Type B pancreatic cell (in vitro differentiated cells): ENCODE measurements around the gene TMEM132D. TPM values are rescaled to one million over a fixed set of nuclear protein-coding genes. Genes with fewer than 3 reads are reported as not detected.

Experiments
- DNase-seq: peaks from one replicate; pipeline ENCODE4 v3.0.0; 2021; ENCODE audit warnings: mixed read lengths; ENCODE audit not compliant: unreplicated experiment; ENCODE audit errors: extremely low spot score
- H3K27ac Mint-ChIP-seq: 2 replicates; pipeline ENCODE4 v1.8.0; 2021; ENCODE audit warnings: mild to moderate bottlenecking, mixed read lengths
- H3K27me3 Mint-ChIP-seq: 2 replicates; pipeline ENCODE4 v1.8.0; 2021; ENCODE audit warnings: mixed read lengths
- H3K36me3 Mint-ChIP-seq: 2 replicates; pipeline ENCODE4 v1.8.0; 2021; ENCODE audit warnings: mixed read lengths
- H3K4me1 Mint-ChIP-seq: one replicate; pipeline ENCODE4 v1.8.0; 2021; ENCODE audit warnings: mixed read lengths; ENCODE audit not compliant: unreplicated experiment
- H3K4me3 Mint-ChIP-seq: 2 replicates; pipeline ENCODE4 v1.8.0; 2021; ENCODE audit warnings: mild to moderate bottlenecking, mixed read lengths
- H3K9me3 Mint-ChIP-seq: 2 replicates; pipeline ENCODE4 v1.8.0; 2021; ENCODE audit warnings: mixed read lengths
- total RNA-seq: library from RNA; stranded (reverse); gene quantifications from 2 replicates; pipeline ENCODE4 v1.2.1, GENCODE V29; 2021; ENCODE audit warnings: low replicate concordance
- TF ChIP-seq, protein P1 (sequence below): fragments of 200-600 bp; sonication (generic); conservative IDR thresholded peaks from 2 replicates; pipeline ENCODE4 v1.5.0; 2021; ENCODE audit warnings: antibody characterized with exemption, mild to moderate bottlenecking

The TMEM132D gene
- total RNA-seq, 1 donor from 2014 or later, result 1.8 TPM

DNA sequence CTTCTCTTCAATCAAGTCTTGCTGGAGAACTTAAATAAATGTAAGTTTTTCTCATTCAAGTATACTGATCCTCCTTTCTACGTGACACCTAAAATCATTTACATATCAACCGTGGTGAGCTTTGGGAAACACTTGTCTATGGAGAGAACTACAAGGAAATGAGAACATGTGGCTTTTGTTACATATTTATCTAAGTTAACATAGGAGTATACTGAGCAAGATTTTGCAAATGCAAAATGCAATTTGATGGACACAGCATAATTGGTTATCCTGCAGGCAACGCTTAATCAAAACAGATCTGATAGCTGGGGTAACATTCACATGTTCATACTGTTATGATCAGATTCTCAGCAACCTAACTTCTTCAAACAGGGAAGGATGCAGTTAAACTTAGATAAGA is 376.3 kb downstream of the TMEM132D start:
- DNase-seq, result no peak
- TF ChIP-seq, protein P1, sequence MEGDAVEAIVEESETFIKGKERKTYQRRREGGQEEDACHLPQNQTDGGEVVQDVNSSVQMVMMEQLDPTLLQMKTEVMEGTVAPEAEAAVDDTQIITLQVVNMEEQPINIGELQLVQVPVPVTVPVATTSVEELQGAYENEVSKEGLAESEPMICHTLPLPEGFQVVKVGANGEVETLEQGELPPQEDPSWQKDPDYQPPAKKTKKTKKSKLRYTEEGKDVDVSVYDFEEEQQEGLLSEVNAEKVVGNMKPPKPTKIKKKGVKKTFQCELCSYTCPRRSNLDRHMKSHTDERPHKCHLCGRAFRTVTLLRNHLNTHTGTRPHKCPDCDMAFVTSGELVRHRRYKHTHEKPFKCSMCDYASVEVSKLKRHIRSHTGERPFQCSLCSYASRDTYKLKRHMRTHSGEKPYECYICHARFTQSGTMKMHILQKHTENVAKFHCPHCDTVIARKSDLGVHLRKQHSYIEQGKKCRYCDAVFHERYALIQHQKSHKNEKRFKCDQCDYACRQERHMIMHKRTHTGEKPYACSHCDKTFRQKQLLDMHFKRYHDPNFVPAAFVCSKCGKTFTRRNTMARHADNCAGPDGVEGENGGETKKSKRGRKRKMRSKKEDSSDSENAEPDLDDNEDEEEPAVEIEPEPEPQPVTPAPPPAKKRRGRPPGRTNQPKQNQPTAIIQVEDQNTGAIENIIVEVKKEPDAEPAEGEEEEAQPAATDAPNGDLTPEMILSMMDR, result no peak
- Mint-ChIP-seq H3K9me3 (no peaks in the 10 kb centered on the region), H3K27ac (no peak overlapping the region), H3K4me3 (no peak overlapping the region), H3K4me1 (no peaks in the 10 kb centered on the region), H3K36me3 (no peaks in the 10 kb centered on the region), H3K27me3 (peaks cover 21% of the 10 kb centered on the region)

DNA sequence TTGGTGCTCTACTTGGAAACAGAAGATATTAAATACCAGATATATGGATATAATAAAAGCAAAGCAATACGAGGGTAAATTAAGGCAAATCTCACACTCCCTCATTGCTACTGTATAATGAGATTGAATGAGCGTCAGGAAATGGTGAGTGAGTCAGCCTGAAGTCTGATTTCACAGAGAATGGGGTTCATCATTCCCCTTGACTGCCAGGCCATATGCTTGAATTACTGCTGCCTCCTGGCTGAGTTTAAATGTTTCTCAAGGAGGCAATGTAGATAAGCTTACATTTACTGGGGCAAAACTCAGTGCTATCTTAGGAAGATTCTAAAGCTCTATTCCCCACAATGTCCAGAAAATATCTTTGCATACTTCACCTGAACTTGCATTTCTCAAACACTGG is 380.2 kb downstream of the TMEM132D start:
- Mint-ChIP-seq H3K36me3 (no peaks in the 10 kb centered on the region), H3K9me3 (no peaks in the 10 kb centered on the region), H3K4me1 (no peaks in the 10 kb centered on the region), H3K4me3 (no peak overlapping the region), H3K27me3 (peaks cover 4% of the 10 kb centered on the region), H3K27ac (no peak overlapping the region)
- TF ChIP-seq, protein P1, result no peak
- DNase-seq, result no peak

DNA sequence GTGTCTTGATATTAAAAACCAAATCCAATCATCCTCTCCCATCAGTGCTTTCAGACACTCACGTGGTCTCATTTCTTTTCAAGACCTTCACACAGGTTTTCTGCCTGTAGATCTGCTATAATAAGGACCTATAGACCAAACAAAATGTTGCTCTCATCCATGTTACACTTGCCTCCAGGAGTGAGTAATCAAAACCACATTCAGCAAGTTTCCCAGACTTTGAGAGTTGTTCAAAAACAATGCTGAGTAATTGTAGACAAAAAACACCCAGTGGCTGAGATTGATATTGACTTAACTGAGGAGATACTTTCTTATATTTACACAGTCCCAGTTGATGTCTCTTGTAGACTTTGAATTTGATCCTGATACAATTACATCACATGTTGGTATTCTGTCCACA is 383.1 kb downstream of the TMEM132D start:
- H3K4me1 Mint-ChIP-seq, result no peaks in the 10 kb centered on the region
- H3K4me3 Mint-ChIP-seq, result no peak overlapping the region
- H3K27me3 Mint-ChIP-seq, result peaks cover 4% of the 10 kb centered on the region
- H3K9me3 Mint-ChIP-seq, result peaks cover 12% of the 10 kb centered on the region
- TF ChIP-seq, protein P1, result no peak
- no peak for DNase-seq
- no peaks in the 10 kb centered on the region for H3K36me3 Mint-ChIP-seq
- no peak overlapping the region for H3K27ac Mint-ChIP-seq

DNA sequence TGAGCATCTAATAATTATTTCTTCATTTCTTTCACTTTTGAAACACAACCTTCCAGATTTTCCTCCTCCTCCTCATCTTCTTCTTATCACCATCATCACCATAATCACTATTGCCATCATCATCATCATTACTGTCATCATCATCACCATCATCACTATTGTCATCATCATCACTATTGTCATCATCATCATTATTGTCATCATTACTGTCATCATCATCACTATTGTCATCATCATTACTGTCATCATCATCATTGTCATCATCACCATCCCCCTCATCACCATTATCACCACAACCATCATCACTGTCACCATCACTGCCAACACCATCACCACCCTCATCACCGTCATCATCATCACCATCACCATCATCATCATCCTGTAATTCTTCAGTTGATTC is 400.0 kb downstream of the TMEM132D start:
- no peak overlapping the region for H3K27ac Mint-ChIP-seq
- H3K4me1 Mint-ChIP-seq, result no peaks in the 10 kb centered on the region
- DNase-seq, result no peak
- no peaks in the 10 kb centered on the region for H3K9me3 Mint-ChIP-seq
- H3K36me3 Mint-ChIP-seq, result no peaks in the 10 kb centered on the region
- H3K27me3 Mint-ChIP-seq, result peaks cover 12% of the 10 kb centered on the region
- TF ChIP-seq, protein P1, result no peak
- no peak overlapping the region for H3K4me3 Mint-ChIP-seq

DNA sequence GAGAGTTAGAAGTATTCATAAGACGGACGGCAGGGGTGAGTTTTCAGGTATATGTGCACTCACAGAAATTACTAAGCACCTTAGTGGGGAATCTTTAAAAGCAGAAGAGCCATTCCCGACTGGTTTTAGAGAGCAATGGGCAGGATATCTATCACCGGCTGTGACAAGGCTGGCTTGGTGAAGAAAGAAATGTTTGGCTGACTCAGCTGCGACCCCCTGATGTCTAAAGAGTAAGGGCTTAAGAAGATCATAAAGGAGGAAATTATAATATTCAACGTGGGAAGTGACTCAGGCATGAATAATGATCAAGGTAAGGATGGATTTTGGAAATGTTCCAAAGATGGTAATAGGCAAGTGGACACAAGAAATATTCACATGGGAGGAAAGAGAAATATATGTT is 407.6 kb downstream of the TMEM132D start:
- Mint-ChIP-seq H3K36me3 (no peaks in the 10 kb centered on the region), H3K27me3 (peaks cover 30% of the 10 kb centered on the region), H3K4me1 (peaks cover 4% of the 10 kb centered on the region), H3K9me3 (no peaks in the 10 kb centered on the region), H3K27ac (no peak overlapping the region), H3K4me3 (no peak overlapping the region)
- no peak for DNase-seq
- TF ChIP-seq, protein P1, result no peak

DNA sequence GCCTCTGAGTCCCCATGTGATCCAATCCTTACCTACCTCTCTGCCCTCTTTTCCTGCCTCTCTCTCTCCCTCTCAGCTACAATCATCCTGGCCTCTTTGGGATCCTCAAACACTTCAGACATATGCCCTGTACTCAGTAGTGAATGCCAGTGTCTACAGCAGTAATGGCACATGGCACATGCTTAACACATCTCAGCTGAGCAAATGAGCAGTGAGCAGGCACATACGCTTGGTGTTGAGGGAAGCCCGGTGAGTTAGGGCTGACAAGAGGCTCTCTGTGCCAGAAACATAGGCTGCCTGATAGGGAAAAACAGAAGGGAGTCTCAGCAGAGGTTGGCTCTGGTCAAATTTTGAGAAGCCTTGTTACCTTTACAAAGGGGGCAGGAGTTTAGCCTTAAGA is 409.1 kb downstream of the TMEM132D start:
- H3K27me3 Mint-ChIP-seq, result peaks cover 25% of the 10 kb centered on the region
- H3K4me3 Mint-ChIP-seq, result no peak overlapping the region
- DNase-seq, result no peak
- H3K4me1 Mint-ChIP-seq, result peaks cover 4% of the 10 kb centered on the region
- no peaks in the 10 kb centered on the region for H3K9me3 Mint-ChIP-seq
- H3K27ac Mint-ChIP-seq, result no peak overlapping the region
- TF ChIP-seq, protein P1, result no peak
- H3K36me3 Mint-ChIP-seq, result no peaks in the 10 kb centered on the region
